Brain pericyte (primary cell): ENCODE results near the gene MPPED1.

Source experiments
- DNase-seq: peaks from one replicate; pipeline ENCODE4 v3.0.0-alpha.2; 2012; ENCODE audit warnings: low read depth, low spot score

MPPED1 gene

GRCh38 chr22:43411040-43411868 lies 560 bp upstream of the MPPED1 start:
- DNase-seq = no peak

DNA sequence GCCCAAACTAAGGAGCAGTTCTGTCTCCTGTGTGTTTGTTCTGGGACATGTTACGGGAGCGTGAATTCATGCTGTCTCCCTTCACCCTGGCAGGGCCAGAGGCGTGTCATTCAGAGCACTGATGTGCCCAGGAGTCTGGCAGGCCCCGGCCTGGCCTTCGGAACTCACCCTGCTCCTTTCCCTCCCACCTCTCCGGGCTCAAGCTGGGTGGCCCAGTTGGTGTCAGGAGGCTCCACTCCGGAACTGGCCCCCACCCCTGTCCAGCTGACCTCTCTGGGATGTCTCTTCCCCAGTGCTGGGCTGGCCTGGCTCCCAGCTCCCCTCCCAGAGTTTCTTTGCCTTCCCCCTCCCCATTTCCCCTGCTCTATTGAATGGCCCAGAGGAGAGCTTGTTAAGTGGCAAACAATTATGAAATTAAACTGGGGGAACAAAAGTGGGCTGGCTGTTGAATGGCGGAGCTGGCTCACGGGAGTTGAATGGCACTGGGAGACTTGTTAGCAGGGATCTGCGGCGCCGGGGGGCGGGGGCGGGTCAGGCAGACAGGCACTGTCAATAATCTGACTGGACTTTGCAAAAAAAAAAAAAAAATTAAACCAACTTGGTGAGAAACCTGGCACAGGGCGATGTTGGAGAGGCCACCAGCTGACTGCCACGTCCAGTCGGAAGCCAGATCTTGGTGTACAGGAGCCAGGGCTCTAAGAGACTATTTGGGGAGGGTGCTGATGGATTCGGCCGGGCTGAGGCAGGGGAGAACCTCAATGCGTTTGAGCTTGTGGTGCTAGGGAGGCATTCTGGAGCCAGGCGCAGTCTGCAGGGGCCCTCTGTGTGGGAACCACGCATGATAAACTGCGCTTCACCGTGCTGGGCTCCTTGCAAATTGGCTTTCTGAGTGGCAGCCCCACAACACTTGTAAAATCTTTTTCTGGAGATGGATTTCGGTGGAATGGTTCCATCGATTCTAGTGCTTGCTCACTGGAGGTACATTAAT lies 1.3 kb downstream of the MPPED1 start:
- no peak for DNase-seq

GRCh38 chr22:43413826-43414225 lies 2.0 kb downstream of the MPPED1 start:
- no peak for DNase-seq

DNA sequence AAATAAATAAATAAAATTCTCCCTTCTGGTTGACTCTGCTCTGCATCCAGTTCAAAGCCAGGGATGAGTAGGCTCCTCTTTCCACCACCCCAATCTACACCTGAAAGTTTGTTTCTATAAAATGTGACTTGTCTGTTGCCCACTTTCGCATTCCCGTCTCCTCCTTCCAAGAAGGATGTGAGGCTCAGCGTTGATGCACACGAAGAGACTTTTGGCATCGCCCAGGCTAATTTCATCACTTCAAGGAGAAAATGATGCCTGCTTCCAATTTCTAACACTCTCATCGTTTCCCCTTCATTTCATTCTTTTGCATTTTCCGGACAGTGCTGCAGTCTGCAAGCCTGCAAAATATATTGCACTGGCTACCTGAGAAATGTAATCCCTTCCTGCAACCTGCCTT lies 3.9 kb downstream of the MPPED1 start:
- no peak for DNase-seq

GRCh38 chr22:43417555-43417954 lies 5.7 kb downstream of the MPPED1 start:
- DNase-seq = no peak

DNA sequence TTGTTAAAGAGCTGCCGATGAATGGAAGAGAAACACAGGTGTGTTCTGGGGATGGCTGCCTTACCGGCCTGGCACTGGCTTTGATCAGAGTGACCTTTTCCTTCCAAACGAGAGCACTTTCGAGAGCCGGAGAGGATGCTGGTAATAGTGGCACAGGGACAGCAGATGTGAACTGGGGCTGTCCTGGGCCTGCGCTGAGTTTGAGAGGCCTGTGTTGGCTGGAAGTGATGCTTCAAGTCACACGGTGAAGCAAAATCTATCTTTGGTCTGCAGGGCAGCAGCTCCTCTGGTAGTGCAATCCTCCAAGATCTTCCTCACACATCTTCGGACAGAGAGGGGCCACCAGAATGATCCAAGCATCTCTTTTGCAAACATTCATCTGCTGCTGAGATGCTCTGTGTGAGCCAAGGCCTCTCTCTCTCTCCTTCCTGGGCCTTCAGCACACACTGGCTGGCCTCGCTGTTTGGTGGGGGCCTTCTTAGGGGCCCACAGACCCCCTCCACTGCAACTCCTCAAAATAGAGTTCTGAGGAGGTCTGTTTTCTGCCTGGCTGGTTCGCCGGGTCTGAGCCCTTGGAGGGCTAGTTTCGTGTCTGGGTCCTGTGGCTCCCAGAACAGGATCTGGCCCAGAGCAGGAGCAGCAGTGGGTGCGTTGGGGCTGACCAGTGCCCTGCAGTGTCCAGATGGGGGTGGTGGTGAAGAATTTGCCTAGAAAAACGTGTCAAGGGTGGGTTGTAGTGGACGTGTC lies 6.4 kb downstream of the MPPED1 start:
- no peak for DNase-seq

GRCh38 chr22:43419371-43420080 lies 7.7 kb downstream of the MPPED1 start:
- no peak for DNase-seq

- DNase-seq = no peak
These were observed 9.3 kb downstream of the MPPED1 start for GRCh38 chr22:43421046-43421665.

DNA sequence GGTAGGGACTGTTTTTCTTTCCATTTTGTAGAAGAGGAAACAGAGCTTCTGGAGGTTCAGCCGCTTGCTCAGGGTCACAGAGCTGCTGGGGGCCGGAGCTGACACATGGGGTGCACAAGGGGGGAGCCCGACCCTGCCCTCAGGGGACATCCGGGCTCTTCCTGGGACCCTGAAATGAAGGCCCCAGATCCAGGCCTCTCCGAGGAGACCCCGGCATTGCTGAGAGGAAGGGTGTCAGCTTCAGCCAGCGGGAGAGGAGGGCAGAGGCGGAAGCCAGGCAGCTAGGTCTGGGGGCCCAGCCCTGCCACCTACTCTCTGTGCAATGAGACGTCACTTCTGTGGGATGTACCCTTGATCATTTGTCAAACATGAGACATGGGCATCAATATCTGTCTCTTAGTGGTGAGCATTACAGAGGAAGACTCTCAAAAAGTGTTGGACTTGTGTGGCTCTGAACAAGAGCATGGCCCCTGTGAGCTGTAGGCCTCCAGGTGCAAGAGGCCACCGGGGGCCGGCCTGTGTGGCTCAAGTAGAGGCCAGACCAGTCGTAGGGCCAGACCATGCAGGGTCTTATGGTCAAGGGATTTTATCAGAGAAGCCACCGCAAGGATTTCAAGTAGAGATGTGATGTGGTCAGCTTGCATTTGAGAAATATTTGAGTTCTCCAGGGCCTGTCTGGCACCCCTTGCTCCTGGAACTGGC lies 10.3 kb downstream of the MPPED1 start:
- no peak for DNase-seq

DNA sequence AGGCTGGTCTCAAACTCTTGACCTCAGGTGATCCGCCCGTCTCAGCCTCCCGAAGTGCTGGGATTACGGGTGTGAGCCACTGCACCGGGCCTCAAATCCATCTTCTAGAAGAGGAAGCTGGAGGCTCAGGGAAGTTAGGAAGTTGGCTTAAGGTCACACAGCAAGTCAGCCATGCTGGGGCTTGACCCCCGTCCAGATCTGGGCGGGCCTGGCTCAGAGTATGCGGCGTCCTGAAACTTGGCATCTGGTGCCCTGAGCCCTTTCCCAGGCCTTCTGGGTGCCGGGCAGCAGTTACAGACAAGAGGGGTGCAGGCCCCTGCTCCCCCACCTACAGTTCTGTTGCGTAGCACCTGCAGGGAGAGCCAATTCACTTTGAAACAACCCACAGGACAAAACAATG lies 11.2 kb downstream of the MPPED1 start:
- DNase-seq = no peak

DNA sequence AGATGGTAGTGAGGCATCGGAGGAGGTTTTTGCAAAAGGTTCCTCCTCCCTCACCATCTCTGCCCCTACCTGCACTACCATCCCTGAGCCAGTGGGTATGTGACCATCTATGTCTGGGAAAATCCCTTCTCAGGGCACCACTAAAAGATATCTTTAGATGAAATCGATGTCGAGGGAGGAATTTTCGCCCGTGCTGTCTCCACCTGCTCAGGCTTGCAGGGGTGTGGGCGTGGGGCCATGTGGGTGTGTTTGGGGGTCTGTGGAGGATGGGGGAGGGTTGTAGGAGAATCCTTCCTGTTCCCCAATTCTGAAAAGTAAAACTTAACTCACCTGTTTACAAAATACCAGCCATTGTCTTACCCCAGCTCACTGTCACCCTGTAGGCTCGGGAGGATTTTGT lies 12.4 kb downstream of the MPPED1 start:
- no peak for DNase-seq

DNA sequence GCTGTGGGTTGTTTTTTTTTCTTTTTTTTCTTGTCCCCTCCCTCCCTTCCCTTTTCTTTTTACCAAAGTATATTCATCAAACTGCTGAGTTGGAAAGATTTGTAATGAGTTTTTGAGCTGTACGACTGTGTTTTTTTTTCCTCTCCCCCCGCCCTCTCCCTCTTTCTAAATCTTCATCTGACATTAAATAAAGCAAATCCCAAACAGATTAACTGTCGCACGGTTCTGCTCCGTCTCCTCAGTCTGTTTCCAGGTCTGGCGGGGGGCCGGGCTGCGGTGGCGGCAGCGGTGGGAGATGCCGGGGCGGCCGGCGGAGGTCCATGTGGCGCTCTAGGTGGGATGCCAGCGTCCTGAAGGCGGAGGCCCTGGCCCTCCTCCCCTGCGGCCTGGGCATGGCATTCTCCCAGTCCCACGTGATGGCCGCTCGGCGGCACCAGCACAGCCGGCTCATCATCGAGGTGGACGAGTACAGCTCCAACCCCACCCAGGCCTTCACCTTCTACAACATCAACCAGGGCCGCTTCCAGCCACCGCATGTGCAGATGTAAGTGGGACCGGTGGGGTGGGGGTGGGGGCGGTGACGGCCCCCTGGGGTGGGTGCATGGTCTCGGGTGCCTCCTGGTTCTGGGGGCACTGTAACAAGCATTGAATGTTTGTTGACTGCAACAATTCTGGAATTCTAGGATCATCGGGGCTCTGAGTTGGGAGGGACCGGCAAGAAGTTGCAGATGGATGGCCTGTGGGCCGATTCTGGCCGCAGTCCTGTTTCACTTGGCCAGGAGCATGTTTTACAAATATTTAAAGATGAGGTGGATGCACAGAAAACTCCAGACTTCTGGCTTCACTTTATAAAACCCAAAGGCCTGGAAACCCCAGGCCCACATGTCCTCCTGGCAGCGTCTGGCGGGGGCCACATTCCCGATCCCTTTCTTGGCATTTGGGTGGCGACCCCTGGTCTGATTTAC lies 13.1 kb downstream of the MPPED1 start:
- no peak for DNase-seq

GRCh38 chr22:43425976-43426785 lies 14.4 kb downstream of the MPPED1 start:
- no peak for DNase-seq

DNA sequence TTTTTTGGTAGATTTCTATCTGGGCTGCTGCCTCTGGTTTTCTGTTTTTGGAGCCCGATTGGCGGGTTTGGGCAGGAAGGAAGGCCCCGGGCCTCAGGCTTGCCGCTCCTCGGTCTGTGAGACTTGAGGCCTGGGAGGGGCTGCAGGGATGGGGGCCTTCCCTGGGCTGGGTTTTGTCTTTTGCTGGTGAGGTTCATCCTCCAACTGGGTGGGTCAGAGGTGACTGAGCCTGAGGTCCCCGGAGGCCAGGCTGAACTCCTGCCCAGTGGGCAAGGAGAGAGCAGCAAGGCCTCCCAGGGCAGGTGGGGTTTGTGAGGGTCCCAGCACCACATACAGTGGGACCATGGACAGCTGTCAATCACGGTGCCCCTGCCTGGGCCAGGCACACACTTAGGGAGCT lies 15.0 kb downstream of the MPPED1 start:
- no peak for DNase-seq

DNA sequence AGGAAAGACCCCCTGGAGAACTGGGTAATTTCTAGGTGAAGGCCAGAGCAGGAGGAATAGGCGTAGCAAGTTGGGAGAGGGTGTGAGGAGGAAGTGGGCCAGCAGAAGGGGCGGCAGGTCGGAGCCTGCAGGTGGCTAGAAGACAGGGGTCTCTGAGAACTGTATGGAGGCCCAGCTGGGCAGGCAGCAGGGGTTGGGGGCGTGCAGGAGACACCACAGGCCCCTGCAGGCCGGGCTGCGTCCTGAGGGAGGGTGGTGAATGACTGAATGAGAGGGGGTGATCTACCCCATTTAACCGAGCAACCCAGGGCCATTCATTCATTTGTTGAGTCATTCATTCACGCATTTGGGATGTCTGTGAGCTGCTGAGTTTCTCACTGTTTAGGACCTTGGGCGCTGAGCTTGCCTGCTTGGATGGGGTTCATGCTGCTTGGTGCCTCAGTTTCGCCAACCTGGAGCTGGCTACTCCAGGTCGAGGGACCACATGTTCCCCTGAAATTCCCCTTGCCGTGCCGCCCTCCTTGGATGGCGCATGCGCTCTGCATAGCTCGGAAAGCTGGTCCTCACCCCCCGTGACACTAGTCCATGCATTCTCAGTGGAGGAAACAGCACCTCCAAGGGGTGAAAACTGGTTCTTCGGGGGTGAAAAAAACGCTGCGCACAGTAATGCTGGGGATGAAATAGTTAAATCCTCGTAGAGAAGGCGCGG lies 15.6 kb downstream of the MPPED1 start:
- no peak for DNase-seq

- DNase-seq = no peak
These were observed 16.2 kb downstream of the MPPED1 start for GRCh38 chr22:43428005-43428485.

GRCh38 chr22:43428521-43428920 lies 16.7 kb downstream of the MPPED1 start:
- DNase-seq = no peak
